NCI-H2081 (cell line): Measurements from ENCODE around the gene MAGEB18.

Experiments used
- DNase-seq, 2 experiments: peaks; one replicate each; lab custom pipeline; 2025; lab: John Stamatoyannopoulos, UW

MAGEB18 gene

DNA sequence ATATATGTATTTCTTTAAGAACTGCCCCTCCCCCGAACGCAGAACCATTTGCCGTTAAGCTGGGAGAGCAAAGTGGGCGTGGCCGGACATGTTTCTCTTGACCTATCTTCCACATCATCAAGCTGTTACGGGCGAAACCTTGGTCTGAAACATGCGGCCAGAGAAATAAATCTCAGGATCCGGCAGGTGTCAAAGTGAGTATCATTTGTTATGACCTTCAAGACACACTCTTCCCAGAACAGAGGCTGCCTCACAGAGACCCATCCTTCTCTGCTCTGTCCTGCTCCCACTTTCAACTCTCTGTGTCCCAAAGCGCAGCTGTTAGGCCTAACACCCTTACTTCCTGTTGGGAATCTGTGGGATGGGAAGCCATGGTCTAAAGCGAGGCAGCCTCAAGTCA, at the start of gene MAGEB18:
MAGEB18 (plus strand) TSS at position 70 of the 400 bp plus-strand sequence. CDS start 643 bp downstream, outside the sequence.
- DNase-seq, result no peak

DNA sequence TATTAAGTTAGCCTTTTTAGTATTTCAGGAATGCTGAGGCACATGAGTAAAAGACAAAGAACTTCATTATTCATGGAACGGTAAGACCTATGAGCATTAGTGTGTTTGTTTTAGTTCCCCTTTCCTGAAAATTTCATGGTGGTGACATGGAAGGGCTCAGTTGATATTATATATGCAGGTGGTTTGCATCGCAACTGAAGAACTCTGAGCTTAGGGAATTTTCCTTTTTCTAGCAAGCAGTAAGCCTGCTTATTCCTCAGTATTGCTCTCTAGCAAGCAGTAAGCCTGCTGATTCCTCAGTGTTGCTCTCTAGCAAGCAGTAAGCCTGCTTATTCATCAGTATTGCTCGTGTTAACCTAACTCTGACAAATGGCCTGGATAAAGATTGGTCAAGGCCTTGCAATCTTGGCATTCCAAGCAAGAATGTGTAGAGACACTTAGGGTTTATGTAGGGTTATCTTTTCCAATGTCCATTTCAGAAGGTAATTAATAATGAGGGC, 37.7 kb upstream of the MAGEB18 start:
- no peak for DNase-seq

DNA sequence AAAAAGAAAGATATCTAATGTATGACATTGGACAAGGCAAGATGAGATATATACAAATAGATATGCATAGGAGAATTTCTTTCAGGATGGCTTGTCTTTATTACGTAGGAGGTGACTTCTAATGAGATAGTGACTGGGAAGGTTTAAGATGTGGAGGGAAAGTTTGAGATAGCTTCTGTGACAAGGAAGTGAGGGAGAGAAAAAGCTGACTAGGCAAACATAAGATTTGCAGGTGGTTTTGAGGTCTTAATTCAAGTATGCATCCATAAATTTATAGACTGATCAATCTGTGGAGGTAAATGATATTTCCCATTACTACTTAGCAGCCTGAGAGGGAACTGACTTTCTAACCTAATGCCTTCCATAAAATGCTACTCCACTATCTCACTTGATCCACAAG, 29.0 kb upstream of the MAGEB18 start:
- DNase-seq, result no peak

DNA sequence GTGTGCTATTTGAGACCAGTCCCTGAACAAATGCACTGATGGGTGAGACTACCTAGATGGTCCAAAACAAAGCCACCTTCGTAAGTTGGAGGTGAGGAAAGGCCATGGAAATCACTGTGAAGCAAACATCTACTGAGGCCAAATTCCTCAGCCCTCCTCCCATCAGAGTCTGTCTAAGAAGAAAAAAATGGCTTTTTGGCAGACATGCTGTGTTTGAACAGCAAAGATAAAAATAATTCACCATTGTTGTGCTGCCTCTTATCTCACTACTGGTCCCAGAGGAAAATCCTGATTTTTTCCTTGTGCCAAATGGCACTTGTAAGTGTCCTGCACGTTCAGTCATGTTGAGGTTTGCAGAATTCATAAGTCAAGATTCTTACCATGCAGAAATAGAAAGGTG, 7.9 kb downstream of the MAGEB18 start:
- DNase-seq, result no peak

DNA sequence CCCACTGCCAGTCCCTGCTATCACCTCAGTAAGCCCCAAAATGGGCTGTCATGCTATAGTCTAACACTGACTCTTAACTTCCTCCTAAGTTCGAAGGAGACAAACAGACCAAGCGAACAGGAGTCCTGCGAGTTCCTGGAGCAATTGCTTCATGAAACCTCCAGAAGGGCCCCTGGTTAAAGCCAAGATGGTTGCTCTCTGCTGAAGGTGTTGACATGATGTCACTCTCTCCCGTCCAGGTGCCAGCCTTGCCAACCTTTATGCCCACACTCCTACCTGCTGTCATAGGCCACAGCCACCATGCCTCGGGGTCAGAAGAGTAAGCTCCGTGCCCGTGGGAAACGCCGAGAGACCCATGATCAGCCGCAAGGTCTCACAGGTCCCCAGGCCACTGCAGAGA, 22.2 kb downstream of the MAGEB18 start, which contains the start of gene MAGEB6B:
MAGEB6B (plus strand) TSS at position 301 of the 400 bp plus-strand sequence; CDS start at position 301, 0 bp downstream.
- DNase-seq, result no peak
